RCC 7860 (cell line): ENCODE results near the gene TERB1.
"Not testable (repeated sequence)": the region's sequence is repeated elsewhere in the genome, so short reads cannot be mapped to it uniquely, and the experiment has no call there.

ENCODE experiments used
- DNase-seq: peaks from one replicate; pipeline ENCODE4 v3.0.0-alpha.2; 2015; ENCODE audit warnings: low spot score
- FAIRE-seq: peaks from 2 replicates; lab custom pipeline; 2012; peaks lifted over from hg19 to GRCh38; lab: Jason Lieb, UNC

The TERB1 gene

GRCh38 chr16:66830422-66831404, 29.3 kb upstream of the TERB1 start, which contains the start of gene NAE1:
TSS of gene NAE1 (minus strand) at chr16:66830976. CDS start at chr16:66830899, 77 bp downstream.
- FAIRE-seq, result no peak
- DNase-seq, result peak; percentile 72

GRCh38 chr16:66824006-66824405, 22.6 kb upstream of the TERB1 start:
- no peak for FAIRE-seq
- DNase-seq, result no peak

- DNase-seq (no peak), FAIRE-seq (no peak)
These were observed 13.3 kb upstream of the TERB1 start for GRCh38 chr16:66814734-66815133.

GRCh38 chr16:66811043-66811442, 9.7 kb upstream of the TERB1 start:
- DNase-seq (no peak), FAIRE-seq (no peak)

GRCh38 chr16:66810391-66810790, 9.0 kb upstream of the TERB1 start:
- DNase-seq, result no peak
- FAIRE-seq, result no peak

- FAIRE-seq (no peak), DNase-seq (no peak)
These were observed 8.4 kb upstream of the TERB1 start for GRCh38 chr16:66809765-66810164.

GRCh38 chr16:66802159-66802558, 775 bp upstream of the TERB1 start:
- FAIRE-seq, result no peak
- DNase-seq, result no peak

- FAIRE-seq, result no peak
- DNase-seq, result no peak
These were observed 528 bp downstream of the TERB1 start for GRCh38 chr16:66800856-66801255.

- FAIRE-seq, result no peak
- DNase-seq, result no peak
These were observed 3.2 kb downstream of the TERB1 start for GRCh38 chr16:66798161-66798560.

GRCh38 chr16:66793984-66794383, 7.4 kb downstream of the TERB1 start:
- DNase-seq, FAIRE-seq: not testable (repeated sequence)

GRCh38 chr16:66790130-66790733, 11.2 kb downstream of the TERB1 start:
- FAIRE-seq (no peak), DNase-seq (no peak)

GRCh38 chr16:66787427-66787826, 14.0 kb downstream of the TERB1 start:
- no peak for FAIRE-seq
- no peak for DNase-seq

GRCh38 chr16:66786551-66786950, 14.8 kb downstream of the TERB1 start:
- DNase-seq, result no peak
- no peak for FAIRE-seq

- DNase-seq (no peak), FAIRE-seq (no peak)
These were observed 24.9 kb downstream of the TERB1 start for GRCh38 chr16:66776457-66776856.

GRCh38 chr16:66774981-66775380, 26.4 kb downstream of the TERB1 start:
- DNase-seq (no peak), FAIRE-seq (no peak)

- DNase-seq, result no peak
- no peak for FAIRE-seq
These were observed 43.3 kb downstream of the TERB1 start for GRCh38 chr16:66758086-66758485.

- FAIRE-seq (no peak), DNase-seq (no peak)
These were observed 46.6 kb downstream of the TERB1 start for GRCh38 chr16:66754819-66755218.

- DNase-seq (no peak), FAIRE-seq (no peak)
These were observed 47.2 kb downstream of the TERB1 start for GRCh38 chr16:66754211-66754610.

- no peak for DNase-seq
- no peak for FAIRE-seq
These were observed 48.4 kb downstream of the TERB1 start for GRCh38 chr16:66752958-66753357.

- FAIRE-seq, result no peak
- no peak for DNase-seq
These were observed 49.0 kb downstream of the TERB1 start for GRCh38 chr16:66752379-66752778.

- no peak for FAIRE-seq
- DNase-seq, result no peak
These were observed 49.4 kb downstream of the TERB1 start for GRCh38 chr16:66751992-66752322.

GRCh38 chr16:66751303-66751991, 49.9 kb downstream of the TERB1 start, which contains the start of gene DYNC1LI2:
TSS of gene DYNC1LI2 (minus strand) at chr16:66751609. CDS start at chr16:66751591, 18 bp downstream.
- no peak for FAIRE-seq
- DNase-seq, result peak; percentile 40
